Fibroblast of skin of back (primary cell): Measurements from ENCODE around the gene KLB.

Experiments
- DNase-seq: peaks from one replicate; pipeline ENCODE4 v3.0.0-alpha.2; 2013

Gene KLB

GRCh38 chr4:39464886-39465501 lies 58.3 kb downstream of the KLB start:
- peak; percentile 84 for DNase-seq

- DNase-seq: no peak
Measured at GRCh38 chr4:39466747-39467146, 60.0 kb downstream of the KLB start.

- DNase-seq: no peak
Measured at GRCh38 chr4:39467464-39467863, 60.7 kb downstream of the KLB start.

- peak; percentile 89 for DNase-seq
Measured at GRCh38 chr4:39469429-39470077, 62.8 kb downstream of the KLB start.

GRCh38 chr4:39470402-39470801 lies 63.7 kb downstream of the KLB start:
- no peak for DNase-seq

- no peak for DNase-seq
Measured at GRCh38 chr4:39472396-39472795, 65.7 kb downstream of the KLB start.

- DNase-seq: no peak
Measured at GRCh38 chr4:39476187-39476895, 69.6 kb downstream of the KLB start.

- no peak for DNase-seq
Measured at GRCh38 chr4:39480251-39480650, 73.5 kb downstream of the KLB start.

GRCh38 chr4:39480902-39481695 lies 74.4 kb downstream of the KLB start:
- DNase-seq: no peak

- DNase-seq: no peak
Measured at GRCh38 chr4:39484582-39485272, 78.0 kb downstream of the KLB start.

- no peak for DNase-seq
Measured at GRCh38 chr4:39486221-39486804, 79.6 kb downstream of the KLB start.

- no peak for DNase-seq
Measured at GRCh38 chr4:39490322-39490721, 83.6 kb downstream of the KLB start.

GRCh38 chr4:39494354-39494753 lies 87.6 kb downstream of the KLB start:
- DNase-seq: no peak

GRCh38 chr4:39495446-39496213 lies 88.9 kb downstream of the KLB start:
- peak; percentile 33 for DNase-seq

- DNase-seq: no peak
Measured at GRCh38 chr4:39497909-39498726, 91.4 kb downstream of the KLB start.

- peak; percentile 55 for DNase-seq
Measured at GRCh38 chr4:39498727-39499020, 91.9 kb downstream of the KLB start.
